IPS-11a (cell line): ENCODE results near the gene PLEK.
A peak's percentile ranks its signal among the peaks of the same experiment; 100 is the strongest.
"Not testable (repeated sequence)": the region's sequence is repeated elsewhere in the genome, so short reads cannot be mapped to it uniquely, and the experiment has no call there.

Experiments used
- H3K4me3 ChIP-seq: one replicate; pipeline ENCODE4 v1.5.1; 2013; ENCODE audit warnings: low read depth, low read length, control low read depth

PLEK gene, protein sequence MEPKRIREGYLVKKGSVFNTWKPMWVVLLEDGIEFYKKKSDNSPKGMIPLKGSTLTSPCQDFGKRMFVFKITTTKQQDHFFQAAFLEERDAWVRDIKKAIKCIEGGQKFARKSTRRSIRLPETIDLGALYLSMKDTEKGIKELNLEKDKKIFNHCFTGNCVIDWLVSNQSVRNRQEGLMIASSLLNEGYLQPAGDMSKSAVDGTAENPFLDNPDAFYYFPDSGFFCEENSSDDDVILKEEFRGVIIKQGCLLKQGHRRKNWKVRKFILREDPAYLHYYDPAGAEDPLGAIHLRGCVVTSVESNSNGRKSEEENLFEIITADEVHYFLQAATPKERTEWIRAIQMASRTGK

DNA sequence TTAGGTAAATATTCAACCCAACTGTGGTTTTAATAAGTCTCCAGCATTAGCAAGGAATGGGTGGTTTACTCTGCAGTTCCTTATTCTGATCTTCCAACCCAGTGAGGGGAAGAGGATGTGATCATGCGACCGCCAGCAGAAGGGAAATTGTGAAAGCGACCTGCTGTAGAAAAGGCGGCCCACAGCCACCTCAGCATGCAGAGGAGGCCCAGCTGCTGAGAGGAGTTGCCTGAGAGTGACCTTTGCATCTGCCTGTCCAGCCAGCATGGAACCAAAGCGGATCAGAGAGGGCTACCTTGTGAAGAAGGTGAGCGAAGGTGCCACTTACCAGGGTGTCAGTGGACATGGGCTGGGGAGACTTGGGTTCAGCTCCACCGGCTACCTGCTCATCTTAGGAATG is at the start of gene PLEK:
Gene PLEK (plus strand): TSS at position 196 of the 400 bp plus-strand sequence. CDS start 70 bp downstream, at position 266.
- no peak within 1 kb of the TSS for H3K4me3 ChIP-seq

DNA sequence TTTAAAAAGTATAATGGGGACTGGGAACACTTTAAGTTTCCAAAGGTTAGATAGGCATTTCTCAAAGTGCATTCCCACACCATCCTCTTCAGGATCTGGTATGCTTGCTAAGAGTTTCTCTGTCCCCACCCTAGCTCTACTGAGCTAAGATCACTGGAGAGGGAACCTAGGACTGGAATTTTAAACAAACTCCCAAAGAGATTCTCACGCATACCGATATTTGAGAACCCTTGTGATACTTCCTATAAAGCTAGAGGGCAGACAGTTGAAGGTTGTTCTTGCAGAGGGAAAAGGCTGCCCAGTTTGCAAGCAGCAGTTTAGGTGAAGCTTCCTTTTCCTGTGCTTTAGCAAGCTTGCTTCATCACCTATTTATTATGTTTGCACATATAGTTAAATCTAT is 49.0 kb upstream of the PLEK start:
- H3K4me3 ChIP-seq: no peak overlapping the region

DNA sequence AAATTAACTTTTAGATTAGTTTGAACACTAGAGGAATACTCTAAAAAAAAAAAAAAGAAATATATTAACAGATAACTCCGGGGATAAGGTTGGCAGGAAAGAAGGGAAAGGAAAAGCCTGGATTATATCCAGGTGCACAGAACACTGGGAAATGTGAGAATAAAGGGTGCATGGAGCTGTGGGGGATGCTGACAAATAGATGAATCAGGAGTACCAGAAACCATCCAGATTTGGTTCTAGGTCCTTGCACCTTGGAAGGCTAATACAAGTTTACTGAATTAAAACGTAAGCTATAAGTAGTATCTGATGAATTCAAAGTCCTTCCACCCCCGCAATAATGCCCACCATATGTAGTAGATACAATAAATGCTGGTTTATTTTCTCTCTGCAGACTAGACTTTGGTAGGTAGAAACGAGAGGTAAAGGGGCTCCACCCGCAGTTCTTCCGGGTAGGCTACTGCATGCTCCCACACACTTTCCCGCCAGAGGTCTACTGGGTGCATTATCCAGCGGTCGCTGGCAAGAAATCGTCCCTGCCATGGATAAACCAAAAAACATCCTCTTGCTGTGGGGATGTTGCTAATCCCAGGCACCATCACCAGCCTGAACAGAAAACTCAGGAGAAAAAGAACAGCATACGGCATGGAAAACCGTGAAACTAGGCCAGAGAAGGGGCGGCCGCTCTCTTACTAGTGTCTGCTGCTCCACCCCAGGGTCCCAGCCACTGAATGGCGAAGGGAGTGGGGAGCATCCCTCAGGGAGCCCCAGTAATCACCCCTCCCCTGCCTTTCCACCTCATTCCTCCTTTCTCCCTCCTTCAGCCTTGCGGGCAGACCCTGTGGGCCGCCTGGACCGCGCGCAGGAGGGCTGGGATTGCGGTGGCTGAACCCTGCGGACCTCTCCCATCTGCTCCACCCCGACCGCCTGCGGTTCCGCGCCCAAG is 46.8 kb upstream of the PLEK start:
- peak overlapping the region; percentile 61 for H3K4me3 ChIP-seq

DNA sequence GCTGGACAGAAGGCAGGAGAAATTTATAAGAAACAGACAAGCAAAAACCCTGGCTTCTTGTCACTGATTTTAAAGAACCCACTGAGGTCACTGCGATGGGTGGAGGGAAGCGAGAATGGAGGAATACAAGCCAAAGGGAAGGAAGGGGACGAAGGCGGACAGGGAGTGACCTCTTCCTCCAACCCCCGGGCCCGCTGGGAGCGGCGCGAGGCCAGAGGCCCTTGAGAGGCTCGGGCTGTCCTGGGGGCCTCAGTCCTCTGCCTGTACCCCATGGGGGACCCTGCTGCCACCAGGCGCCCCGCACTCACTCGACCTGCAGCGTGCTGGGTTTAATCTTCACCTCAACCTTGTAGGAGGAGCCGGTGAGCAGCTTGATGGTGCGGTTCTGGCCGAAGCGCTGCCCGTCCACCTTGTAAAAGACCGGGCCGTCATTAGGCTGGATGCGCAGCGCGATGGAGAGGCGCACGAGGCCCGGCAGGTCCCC is 46.1 kb upstream of the PLEK start:
- H3K4me3 ChIP-seq: peak overlapping the region; percentile 61

DNA sequence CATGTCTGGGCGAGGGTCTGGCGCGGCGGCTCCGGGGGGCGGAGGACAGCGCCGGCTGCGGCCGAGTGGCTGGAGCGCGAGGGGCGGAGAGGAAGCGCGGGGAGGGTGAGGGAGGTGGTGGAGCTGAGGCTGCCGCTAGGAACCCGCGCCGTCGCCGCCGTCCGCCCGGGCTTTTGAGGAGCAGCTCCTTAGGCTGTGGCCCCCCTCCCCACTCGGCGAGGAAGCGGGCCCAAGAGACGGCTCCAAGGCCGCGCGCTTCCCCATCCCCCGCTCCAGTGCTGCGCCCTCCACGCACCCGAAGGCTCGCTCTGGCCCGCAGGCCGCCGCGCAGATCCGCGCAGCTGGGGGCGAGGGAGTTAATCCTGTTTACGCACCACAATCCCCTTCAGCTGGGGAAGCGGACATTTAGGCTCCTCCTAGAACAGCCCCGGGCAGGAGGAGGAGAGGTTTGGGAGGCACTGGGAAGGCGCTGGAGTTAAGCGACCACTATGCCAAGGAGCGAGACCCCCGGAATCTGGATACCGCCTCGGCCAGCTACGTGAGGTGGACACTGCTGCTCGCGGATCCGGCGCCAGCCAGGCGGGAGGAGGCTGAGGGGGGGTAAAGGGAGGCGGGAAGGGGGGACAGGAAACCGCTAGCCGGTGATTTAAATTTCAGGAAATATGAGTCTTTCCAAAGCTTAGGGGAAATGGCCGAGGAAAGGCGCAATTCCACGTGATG is 45.5 kb upstream of the PLEK start, which contains the start of gene CNRIP1:
Gene CNRIP1 (minus strand): TSS at position 552 of the 720 bp plus-strand sequence. CDS start 549 bp downstream, at position 3.
- peak within 1 kb of the TSS; percentile 61 for H3K4me3 ChIP-seq

DNA sequence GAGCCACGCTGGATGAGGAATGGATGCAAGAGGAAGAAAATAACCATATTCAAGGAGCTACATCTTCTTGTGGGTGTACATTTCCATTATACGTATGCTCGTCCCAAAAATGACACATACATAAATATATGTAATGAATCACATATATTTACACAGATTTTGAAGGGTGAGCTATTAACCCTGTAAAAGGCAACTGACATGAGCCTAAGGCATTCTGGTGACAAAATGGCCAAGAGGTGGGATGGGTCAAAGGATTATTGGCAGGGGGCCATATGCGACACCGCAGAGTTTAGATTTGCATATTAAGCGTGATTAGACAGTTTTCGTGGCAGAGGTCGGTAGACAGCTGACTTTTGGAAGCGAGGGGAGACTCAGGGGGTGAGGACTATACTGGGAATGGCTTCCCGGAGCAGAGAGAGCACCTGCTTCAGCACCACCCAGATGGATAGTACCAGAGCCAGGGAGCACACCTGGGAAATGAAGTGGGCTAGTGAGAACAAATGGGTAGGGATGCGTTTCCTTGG is 44.9 kb upstream of the PLEK start:
- peak overlapping the region; percentile 61 for H3K4me3 ChIP-seq

DNA sequence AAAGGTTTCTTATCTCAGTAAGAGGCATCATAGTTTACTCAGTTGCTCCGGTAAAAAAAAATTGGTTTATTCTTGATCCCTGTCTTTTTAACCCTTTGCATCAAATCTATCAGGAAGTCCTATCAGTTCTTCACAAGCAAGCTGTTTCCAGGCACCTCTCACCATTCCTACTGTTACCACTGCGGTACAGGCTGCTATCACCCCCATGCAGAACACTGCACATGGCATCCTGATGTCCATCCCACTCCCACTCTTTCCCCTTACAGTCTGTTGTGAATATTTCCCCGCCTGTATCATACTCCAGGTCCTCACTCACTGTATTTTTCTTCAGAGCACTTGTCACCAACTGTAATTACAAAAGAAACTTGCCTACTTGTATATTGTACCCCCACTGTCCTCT is 40.0 kb upstream of the PLEK start:
- H3K4me3 ChIP-seq: no peak overlapping the region

DNA sequence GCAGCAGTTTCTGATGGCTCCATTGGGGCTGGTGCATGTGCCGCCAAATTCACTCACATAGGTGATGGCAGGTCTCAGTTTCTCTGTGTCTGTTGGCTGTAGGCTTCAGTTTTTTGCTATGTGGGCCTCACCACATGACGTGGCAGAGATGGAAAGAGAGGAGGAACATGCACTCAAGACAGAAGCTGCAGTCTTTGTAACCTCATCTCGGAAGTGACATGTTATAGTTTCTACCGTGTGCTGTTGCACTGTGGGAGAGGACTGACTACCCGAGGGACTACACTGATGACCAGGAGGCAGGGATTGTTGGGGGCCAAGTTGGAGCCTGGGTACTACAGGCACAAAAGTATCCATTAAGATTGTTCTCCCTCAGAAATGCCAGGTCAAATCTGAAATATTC is 36.2 kb upstream of the PLEK start:
- H3K4me3 ChIP-seq: no peak overlapping the region

DNA sequence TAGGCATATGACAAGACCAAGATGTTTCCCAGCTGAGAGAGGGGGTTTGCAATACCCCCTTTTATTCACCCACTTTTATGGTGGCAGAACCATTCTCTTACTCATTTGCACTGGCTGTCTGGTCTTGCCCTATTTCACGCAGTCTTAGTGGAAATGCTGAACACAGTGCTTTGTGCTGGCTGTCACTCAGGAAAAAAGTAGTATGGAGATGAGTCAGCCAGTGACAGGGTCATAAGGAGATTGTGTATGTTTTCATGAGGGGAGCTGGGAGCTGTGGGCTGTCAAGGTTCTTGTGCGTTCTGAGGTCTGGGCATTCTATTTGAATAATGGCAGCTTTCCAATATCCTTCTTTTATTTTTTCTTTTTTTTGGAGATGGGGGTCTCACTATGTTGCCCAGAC is 34.4 kb upstream of the PLEK start:
- no peak overlapping the region for H3K4me3 ChIP-seq

DNA sequence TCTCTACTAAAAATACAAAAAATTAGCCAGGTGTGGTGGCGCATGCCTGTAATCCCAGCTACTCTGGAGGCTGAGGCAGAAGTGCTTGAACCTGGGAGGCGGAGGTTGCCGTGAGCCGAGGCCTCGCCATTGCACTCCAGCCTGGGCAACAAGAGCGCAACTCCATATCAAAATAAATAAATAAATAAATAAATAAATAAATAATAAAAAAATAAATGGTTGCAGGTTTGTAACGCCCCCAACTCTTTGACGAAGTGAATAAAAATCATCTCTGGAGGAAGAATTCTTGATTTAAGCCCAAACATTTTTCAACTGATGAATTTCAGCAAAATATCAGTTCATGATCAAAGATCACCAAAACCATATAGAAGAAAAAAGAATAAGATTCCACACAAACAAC is 32.1 kb upstream of the PLEK start:
- H3K4me3 ChIP-seq: no peak overlapping the region

DNA sequence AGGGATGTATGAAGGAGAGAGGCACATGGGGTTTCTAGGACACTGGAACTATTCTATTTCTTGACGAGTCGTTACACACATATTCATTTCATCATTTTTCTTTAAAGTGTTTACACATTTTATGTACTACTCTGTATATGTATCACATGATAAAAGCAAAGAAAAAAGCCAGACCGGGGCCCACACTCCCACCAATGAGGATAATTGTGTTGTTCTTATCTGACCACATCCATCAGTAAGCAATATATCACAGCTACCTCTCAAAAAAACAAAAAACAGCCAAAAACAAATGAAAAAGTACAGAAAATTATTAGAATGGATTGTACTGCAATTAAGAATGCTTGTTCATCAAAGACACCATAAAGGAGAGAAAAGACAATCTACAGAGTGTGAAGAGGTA is 31.2 kb upstream of the PLEK start:
- no peak overlapping the region for H3K4me3 ChIP-seq

DNA sequence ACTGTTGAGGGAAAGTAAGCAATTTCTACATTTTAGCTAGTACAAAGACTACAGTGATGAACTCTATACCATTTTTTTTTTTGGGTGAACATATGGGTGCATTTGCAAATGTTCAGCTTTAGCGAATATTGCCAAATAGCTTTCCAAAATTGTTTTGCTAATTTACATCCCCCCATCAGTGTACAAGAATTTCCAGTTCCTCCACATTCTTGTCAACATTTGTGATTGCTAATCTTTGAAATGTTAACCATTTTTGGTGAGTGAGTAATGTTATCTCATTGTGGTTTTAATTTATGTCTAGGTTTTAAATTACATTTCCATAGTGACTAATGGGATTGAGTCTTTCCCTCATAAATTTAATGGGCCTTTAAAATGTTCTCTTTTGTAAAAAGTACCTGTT is 28.9 kb upstream of the PLEK start:
- H3K4me3 ChIP-seq: no peak overlapping the region

DNA sequence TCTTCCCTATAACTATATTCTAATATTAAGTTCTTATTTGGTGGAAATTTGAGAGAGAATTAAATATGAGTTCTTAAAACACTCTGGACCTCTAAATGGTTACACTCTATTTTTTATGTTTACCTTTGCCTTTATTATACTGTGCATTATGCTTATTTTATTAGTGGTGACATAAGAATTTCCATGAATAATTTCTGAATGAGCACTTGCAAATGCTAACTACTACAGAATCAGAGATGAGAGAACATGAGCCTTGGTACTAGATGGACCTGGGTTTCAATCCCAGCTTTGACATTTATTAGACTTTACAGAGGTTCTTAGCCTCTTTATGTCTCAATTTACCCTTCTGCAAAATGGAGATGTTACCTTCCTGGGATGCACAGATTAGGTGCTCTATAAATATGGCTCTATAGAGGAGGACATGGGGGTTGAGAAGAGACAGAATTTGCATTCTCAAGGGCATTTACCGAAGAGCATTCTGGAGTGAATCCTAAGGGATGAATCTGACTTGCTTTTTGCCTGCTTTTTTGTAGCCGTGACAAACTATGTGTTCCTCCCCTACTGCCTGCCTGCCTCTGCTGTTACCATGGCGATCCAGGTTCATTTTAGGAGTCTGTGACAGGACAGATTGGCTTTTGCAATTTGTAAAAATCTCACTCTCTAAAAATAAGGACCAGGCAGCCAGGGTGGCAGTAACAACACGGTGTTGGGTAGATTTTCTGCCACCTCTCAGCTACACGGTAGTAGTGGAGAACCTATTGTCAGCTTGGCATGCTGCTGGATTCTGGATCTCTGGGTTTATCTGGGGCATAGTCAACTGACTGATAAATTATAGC is 24.6 kb upstream of the PLEK start:
- H3K4me3 ChIP-seq: no peak overlapping the region

DNA sequence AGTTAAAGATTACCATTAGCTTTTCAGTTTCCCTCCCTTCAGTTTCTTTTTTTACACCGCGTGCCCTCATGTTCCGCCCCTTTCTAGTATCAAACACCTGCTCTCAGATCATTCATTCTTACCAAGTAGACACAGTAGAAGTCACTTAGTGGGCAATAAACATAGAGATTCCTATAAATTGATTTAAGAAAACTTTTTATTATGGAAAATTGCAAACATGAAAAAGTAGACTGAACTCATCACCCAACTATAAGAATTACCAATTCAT is 24.1 kb upstream of the PLEK start:
- H3K4me3 ChIP-seq: no peak overlapping the region

DNA sequence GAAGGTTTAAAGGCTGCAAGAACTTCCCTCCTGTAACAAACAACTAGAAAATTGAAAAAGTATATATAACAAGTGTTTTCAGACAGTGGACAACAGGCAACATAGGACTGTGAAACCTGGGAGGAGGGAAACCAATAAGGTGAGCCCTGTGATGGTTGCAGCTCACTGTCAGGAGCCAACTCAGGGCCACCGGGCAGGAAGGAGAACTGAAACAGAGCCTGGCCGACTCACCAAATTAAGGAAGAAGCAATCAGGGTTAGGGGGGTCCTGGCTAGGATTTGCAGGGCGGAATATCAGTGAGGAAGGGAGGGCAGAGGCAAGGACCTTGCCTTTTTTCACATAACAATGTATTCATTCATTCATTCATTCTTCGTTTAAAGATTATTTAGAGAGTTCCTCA is 23.5 kb upstream of the PLEK start:
- no peak overlapping the region for H3K4me3 ChIP-seq

DNA sequence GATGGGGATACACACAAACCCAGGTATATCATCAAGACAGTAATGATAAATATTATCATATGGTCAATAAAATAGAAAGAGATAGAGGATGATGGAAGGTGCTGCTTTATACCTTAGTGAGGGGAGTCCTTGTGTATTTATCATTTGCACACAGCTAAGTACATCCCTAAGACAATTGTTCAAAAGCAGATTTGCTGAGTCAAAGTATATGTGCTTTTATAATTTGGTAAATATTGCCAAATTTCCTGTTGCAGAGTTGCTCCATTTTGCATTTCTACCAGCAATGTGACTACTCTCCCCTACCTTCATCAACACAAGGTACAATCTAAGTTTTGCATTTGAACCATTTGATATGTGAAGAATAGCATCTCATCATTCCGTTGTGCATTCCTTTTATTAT is 22.6 kb upstream of the PLEK start:
- H3K4me3 ChIP-seq: no peak overlapping the region

DNA sequence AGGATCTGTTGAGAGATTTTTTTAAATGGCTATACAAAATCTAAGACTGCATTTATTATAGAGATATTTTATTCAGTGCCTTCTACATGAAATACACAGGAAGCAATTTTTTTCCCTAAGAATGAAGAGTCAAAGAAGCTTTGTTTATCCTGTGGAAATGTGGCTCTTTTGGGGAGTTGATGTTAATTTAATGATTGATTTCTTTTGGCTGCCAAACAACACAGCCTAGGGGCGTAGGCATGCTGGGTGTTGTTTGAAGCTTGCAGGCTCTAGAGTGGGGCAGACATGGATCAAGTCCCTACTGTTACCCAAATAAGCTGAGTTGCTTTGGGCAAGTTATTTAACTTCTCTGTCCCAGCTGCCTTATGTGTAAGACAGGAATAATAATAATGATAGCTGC is 21.1 kb upstream of the PLEK start:
- H3K4me3 ChIP-seq: no peak overlapping the region

DNA sequence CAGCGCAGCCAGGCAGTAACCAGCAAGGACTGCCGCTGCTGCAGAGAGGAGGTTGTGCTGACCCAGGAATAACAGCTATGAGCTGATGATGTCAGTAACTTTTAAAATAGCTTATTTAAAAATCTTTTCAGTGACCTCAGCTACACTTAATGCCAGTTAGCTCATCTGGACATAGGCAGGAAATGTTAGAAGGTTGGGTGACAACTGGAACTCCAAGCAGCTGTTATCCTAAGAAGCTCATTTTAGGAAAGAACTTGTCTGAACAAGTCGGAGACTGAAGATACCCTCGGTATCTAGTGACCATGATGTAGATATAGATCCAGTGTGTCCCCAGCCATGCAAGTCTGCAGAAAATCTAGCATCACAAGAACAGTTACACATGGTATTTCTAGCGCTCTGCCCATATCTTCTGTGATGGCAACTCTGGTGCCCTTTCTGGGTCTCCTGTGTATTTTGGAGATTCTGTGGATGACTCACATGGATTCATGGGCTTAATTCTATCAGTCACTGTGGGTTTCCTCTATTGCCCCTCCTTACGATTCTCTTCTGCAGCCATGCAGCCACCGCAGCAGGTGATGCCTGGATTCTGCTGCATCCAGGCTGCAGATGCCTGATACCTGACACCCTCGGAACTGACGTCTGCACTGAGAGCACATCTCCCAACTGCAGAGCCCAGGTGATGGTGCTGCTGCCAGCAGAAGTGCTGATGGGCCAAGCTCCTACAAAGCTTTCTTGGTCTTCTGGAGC is 19.8 kb upstream of the PLEK start:
- H3K4me3 ChIP-seq: no peak overlapping the region

DNA sequence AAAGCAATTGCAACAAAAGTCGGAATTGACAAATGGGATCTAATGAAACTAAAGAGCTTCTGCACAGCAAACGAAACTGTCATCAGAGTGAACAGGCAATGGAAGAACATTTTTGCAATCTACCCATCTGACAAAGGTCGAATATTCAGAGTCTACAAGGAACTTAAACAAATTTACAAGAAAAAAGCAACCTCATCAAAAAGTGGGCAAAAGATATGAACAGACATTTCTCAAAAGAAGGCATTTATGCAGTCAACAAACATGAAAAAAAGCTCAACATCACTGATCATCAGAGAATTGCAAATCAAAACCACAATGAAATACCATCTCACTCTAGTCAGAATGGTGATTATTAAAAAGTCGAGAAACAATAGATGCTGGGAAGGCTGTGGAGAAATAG is 16.0 kb upstream of the PLEK start:
- H3K4me3 ChIP-seq: not testable (repeated sequence)

DNA sequence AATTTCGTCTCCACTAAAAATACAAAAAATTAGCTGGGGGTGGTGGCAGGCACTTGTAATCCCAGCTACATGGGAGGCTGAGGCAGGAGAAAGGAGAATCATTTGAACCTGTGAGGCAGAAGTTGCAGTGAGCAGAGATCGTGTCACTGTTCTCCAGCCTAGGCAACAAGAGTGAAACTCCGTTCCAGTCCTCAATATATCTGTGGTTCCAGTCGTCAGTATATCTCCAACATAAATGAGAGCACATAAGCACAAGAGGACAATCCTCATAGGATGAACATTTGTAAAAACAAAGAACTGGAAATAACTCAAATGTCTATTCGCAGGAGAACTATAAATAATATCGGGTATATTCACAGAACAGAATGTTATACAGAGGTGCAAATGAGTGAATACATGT is 13.1 kb upstream of the PLEK start:
- no peak overlapping the region for H3K4me3 ChIP-seq
